H1 (cell line): ENCODE results near the gene CD14. TPM values are rescaled to one million over a fixed set of nuclear protein-coding genes. Genes with fewer than 3 reads are reported as not detected.

Experiments
- CTCF ChIA-PET: fragments of 300-600 bp; sonication (Branson Sonifier 250); formaldehyde crosslinking; loops from one replicate; lab custom pipeline; 2021; ENCODE audit not compliant: partially characterized antibody; lab: Charles Lee
- POLR2A ChIA-PET: fragments of 300-600 bp; sonication (Branson Sonifier 250); formaldehyde crosslinking; loops from one replicate; lab custom pipeline; 2021; ENCODE audit warnings: inconsistent platforms; ENCODE audit not compliant: partially characterized antibody; lab: Charles Lee
- DNase-seq, 2 experiments: peaks; one replicate each; pipeline versions ENCODE4 v3.0.0 to v3.0.0-alpha.2; 2010 to 2022; ENCODE audit warnings: low spot score in 2 of 2, low read depth in 1 of 2, mixed read lengths in 1 of 2
- FAIRE-seq: peaks from 2 replicates; lab custom pipeline; 2011; peaks lifted over from hg19 to GRCh38; lab: Jason Lieb, UNC
- H2AFZ ChIP-seq: 2 replicates; pipeline ENCODE4 v1.8.1; 2012; ENCODE audit warnings: low read length, inconsistent platforms
- H2AK5ac ChIP-seq: 2 replicates; pipeline ENCODE4 v1.6.1; 2013; ENCODE audit warnings: low read depth, low read length
- H2BK120ac ChIP-seq: replicated peaks from 2 replicates; pipeline ENCODE3; 2013; ENCODE audit warnings: low read depth, low read length, inconsistent platforms
- H2BK12ac ChIP-seq: 2 replicates; pipeline ENCODE4 v1.6.1; 2013; ENCODE audit warnings: low read depth, low read length
- H2BK15ac ChIP-seq: 2 replicates; pipeline ENCODE4 v1.6.1; 2013; ENCODE audit warnings: low read length
- H2BK20ac ChIP-seq: 2 replicates; pipeline ENCODE4 v1.6.1; 2013; ENCODE audit warnings: low read length
- H2BK5ac ChIP-seq: 2 replicates; pipeline ENCODE4 v1.6.1; 2013; ENCODE audit warnings: low read depth, low read length
- H3K14ac ChIP-seq: 2 replicates; pipeline ENCODE4 v1.6.1; 2013; ENCODE audit warnings: inconsistent platforms; ENCODE audit not compliant: insufficient read length
- H3K18ac ChIP-seq: 2 replicates; pipeline ENCODE4 v1.6.1; 2013; ENCODE audit warnings: low read length; ENCODE audit errors: extremely low read depth
- H3K23ac ChIP-seq: 2 replicates; pipeline ENCODE4 v1.6.1; 2013; ENCODE audit warnings: inconsistent platforms; ENCODE audit not compliant: insufficient read length
- H3K23me2 ChIP-seq: 2 replicates; pipeline ENCODE4 v1.6.1; 2013; ENCODE audit warnings: low read depth, low read length
- H3K27ac ChIP-seq: 2 replicates; pipeline ENCODE4 v1.6.1; 2011; ENCODE audit warnings: low read depth, low read length, inconsistent platforms
- H3K27me3 ChIP-seq, 4 experiments: replicated peaks in 1 of 4; 1 replicate in 1 of 4; 2 replicates in 3 of 4; pipeline versions ENCODE4 v1.6.1 to v1.8.1; 2011 to 2013; ENCODE audit warnings: low read length in 3 of 4, mild to moderate bottlenecking in 3 of 4, inconsistent platforms in 2 of 4, mixed read lengths in 2 of 4, moderate library complexity in 1 of 4; ENCODE audit not compliant: control insufficient read depth in 3 of 4, insufficient read depth in 3 of 4; ENCODE audit errors: extremely low read depth in 1 of 4
- H3K36me3 ChIP-seq, 4 experiments: 2 replicates each; pipeline versions ENCODE4 v1.6.1 to v1.8.1; 2011 to 2013; ENCODE audit warnings: mild to moderate bottlenecking in 4 of 4, low read length in 3 of 4, moderate library complexity in 2 of 4, control low read depth in 1 of 4, inconsistent platforms in 1 of 4; ENCODE audit not compliant: insufficient read depth in 4 of 4, control insufficient read depth in 2 of 4
- H3K4ac ChIP-seq: replicated peaks from 2 replicates; pipeline ENCODE3; 2013; ENCODE audit warnings: low read length, low read depth, mixed read lengths, inconsistent platforms; ENCODE audit not compliant: insufficient read length
- H3K4me1 ChIP-seq, 4 experiments: replicated peaks in 1 of 4; 1 replicate in 1 of 4; 2 replicates in 3 of 4; pipeline versions ENCODE4 v1.6.1 to v1.8.1; 2011 to 2013; ENCODE audit warnings: low read length in 3 of 4, inconsistent platforms in 2 of 4, mixed read lengths in 1 of 4; ENCODE audit not compliant: insufficient read depth in 4 of 4, control insufficient read depth in 3 of 4
- H3K4me2 ChIP-seq, 2 experiments: 2 replicates each; pipeline versions ENCODE4 v1.6.1 to v1.8.1; 2011 to 2013; ENCODE audit warnings: low read depth in 2 of 2, low read length in 2 of 2, control low read depth in 1 of 2, inconsistent platforms in 1 of 2, mild to moderate bottlenecking in 1 of 2; ENCODE audit not compliant: insufficient read depth in 1 of 2
- H3K4me3 ChIP-seq, 4 experiments: fragments of 200-600, 300-600 bp in 1 of 4; sonication (generic), shearing (Covaris generic), sonication (Bioruptor Twin) in 1 of 4; 2 replicates each; pipeline versions ENCODE4 v1.5.1 to v1.8.1; 2011 to 2016; ENCODE audit warnings: low read length in 4 of 4, low read depth in 3 of 4, control low read depth in 2 of 4, inconsistent platforms in 2 of 4, mild to moderate bottlenecking in 2 of 4, mixed read lengths in 1 of 4, moderate library complexity in 1 of 4; ENCODE audit not compliant: insufficient read depth in 2 of 4; ENCODE audit errors: extremely low read depth in 1 of 4
- H3K56ac ChIP-seq: replicated peaks from 2 replicates; pipeline ENCODE3; 2013; ENCODE audit warnings: low read depth, mild to moderate bottlenecking, mixed read lengths, low read length, inconsistent platforms; ENCODE audit not compliant: insufficient read length
- H3K79me1 ChIP-seq: 2 replicates; pipeline ENCODE4 v1.6.1; 2013; ENCODE audit warnings: low read depth, low read length, control low read depth
- H3K79me2 ChIP-seq, 2 experiments: 2 replicates each; pipeline versions ENCODE4 v1.6.1 to v1.8.1; 2012 to 2013; ENCODE audit warnings: low read length in 2 of 2, mild to moderate bottlenecking in 2 of 2, inconsistent platforms in 1 of 2; ENCODE audit not compliant: insufficient read depth in 2 of 2, control insufficient read depth in 1 of 2
- H3K9ac ChIP-seq, 4 experiments: replicated peaks in 1 of 4; 1 replicate in 1 of 4; 2 replicates in 3 of 4; pipeline versions ENCODE4 v1.6.1 to v1.8.1; 2011 to 2013; ENCODE audit warnings: low read depth in 3 of 4, low read length in 3 of 4, control low read depth in 2 of 4, mild to moderate bottlenecking in 2 of 4, moderate library complexity in 2 of 4, inconsistent platforms in 1 of 4; ENCODE audit errors: extremely low read depth in 1 of 4
- H3K9me3 ChIP-seq, 2 experiments: 2 replicates each; pipeline versions ENCODE4 v1.6.1 to v1.8.1; 2012 to 2013; ENCODE audit warnings: mild to moderate bottlenecking in 2 of 2, moderate library complexity in 2 of 2, control low read depth in 1 of 2, inconsistent platforms in 1 of 2, low read depth in 1 of 2, low read length in 1 of 2, mixed read lengths in 1 of 2; ENCODE audit not compliant: insufficient read depth in 2 of 2
- H4K20me1 ChIP-seq, 2 experiments: replicated peaks in 1 of 2; 2 replicates each; pipeline versions ENCODE3 to v1.8.1; 2011 to 2013; ENCODE audit warnings: inconsistent platforms in 2 of 2, low read length in 2 of 2, mild to moderate bottlenecking in 1 of 2; ENCODE audit not compliant: insufficient read depth in 2 of 2, control insufficient read depth in 1 of 2
- H4K5ac ChIP-seq: 2 replicates; pipeline ENCODE4 v1.6.1; 2013; ENCODE audit warnings: low read length, low read depth, mixed read lengths, inconsistent platforms; ENCODE audit not compliant: insufficient read length
- H4K8ac ChIP-seq: 2 replicates; pipeline ENCODE4 v1.8.0; 2013; ENCODE audit warnings: mild to moderate bottlenecking, moderate library complexity, low read length, inconsistent platforms; ENCODE audit not compliant: insufficient read depth; ENCODE audit errors: extremely low read depth
- H4K91ac ChIP-seq: replicated peaks from 2 replicates; pipeline ENCODE3; 2013; ENCODE audit warnings: low read length, mixed read lengths, inconsistent platforms; ENCODE audit not compliant: insufficient read length
- BRCA1 ChIP-seq: IDR thresholded peaks from 2 replicates; pipeline ENCODE4 v1.6.1; 2012; ENCODE audit warnings: low read depth, low read length, improper control_type of control experiment
- CREB1 ChIP-seq: IDR thresholded peaks from 2 replicates; pipeline ENCODE4 v1.6.1; 2012; ENCODE audit warnings: inconsistent platforms
- TEAD4 ChIP-seq: IDR thresholded peaks from 2 replicates; pipeline ENCODE4 v1.6.1; 2012; ENCODE audit warnings: low read depth, low read length, inconsistent platforms, mixed read lengths
- WGBS, 2 experiments: shearing (Covaris generic) in 1 of 2; methylation state at CpG; one replicate each; pipeline versions ENCODE4 v1.1.6 to v1.1.7; 2013 to 2015; ENCODE audit warnings: low lambda C conversion rate in 2 of 2, mixed read lengths in 2 of 2, inconsistent platforms in 1 of 2, low coverage in 1 of 2, missing lambda C conversion rate in 1 of 2; ENCODE audit not compliant: insufficient replicate concordance in 2 of 2, insufficient coverage in 1 of 2, insufficient read length in 1 of 2; ENCODE audit errors: extremely low coverage in 1 of 2, missing lambda C conversion rate in 1 of 2; 5-methylcytosine and 5-hydroxymethylcytosine counted together
- polyA plus RNA-seq, 7 experiments: library from polyadenylated mRNA; depleted of rRNA in 3 of 7; stranded (reverse) in 5 of 7; unstranded in 2 of 7; fragments of >200 nt in 5 of 7; fragments of 200-250 nt in 2 of 7; gene quantifications; 1 replicate in 5 of 7; 2 replicates in 1 of 7; 4 replicates in 1 of 7; pipeline versions ENCODE4 v1.2.1 to v1.2.3, GENCODE V29; 2011 to 2013; ENCODE audit warnings: missing spikeins in 2 of 7, mixed read lengths in 2 of 7
- total RNA-seq: library from RNA; stranded (reverse); fragmentation: NEBNext Ultra II Directional; extraction: Animal tissue kit (Norgen Biotek cat#: 25700); gene quantifications from 2 replicates; pipeline ENCODE4 v1.2.1, GENCODE V29; 2021
- TF ChIP-seq, protein P1 (sequence below): IDR thresholded peaks from 2 replicates; pipeline ENCODE4 v1.6.1; 2012; ENCODE audit warnings: inconsistent platforms

CD14 gene
- total and polyA plus RNA-seq, 2 of the 8 experiments (the other 6 are each of a cell fraction or from before 2014, with no cell fraction given): 0.15 TPM; not detected in 1

DNA sequence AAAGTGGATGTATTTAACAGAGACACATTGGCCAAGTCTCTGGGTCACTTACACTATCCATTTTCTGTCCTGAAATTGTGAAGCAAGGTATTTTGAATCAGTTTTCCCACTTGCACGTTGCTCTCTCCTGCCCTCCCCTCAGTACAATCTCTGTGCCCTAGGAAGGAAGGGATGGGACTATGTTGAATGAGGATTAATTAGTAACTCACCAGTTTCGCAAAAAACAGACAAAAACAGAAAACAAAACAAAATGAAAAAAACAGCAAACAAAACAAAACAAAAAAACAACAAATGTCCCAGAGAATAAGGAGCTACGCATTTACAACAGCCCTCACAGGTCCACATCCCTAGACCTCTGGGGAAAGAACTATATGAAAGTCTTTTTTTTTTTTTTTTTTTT, 1.1 kb upstream of the CD14 start:
- no peak overlapping the region for H4K8ac ChIP-seq
- H3K4me3 ChIP-seq: no peak overlapping the region
- no peak overlapping the region for H3K18ac ChIP-seq
- H3K23me2 ChIP-seq: no peaks in the 10 kb centered on the region
- H3K9ac ChIP-seq: no peak overlapping the region
- POLR2A ChIA-PET: interaction anchor here (1.2 to 2.2 kb wide), 3 partner anchors 13 to 86 kb away, joined by 5 to 17 read pairs (median 12); partner anchors contain the start of genes EIF4EBP3, IK, NDUFA2 and SRA1
- no peak for DNase-seq
- FAIRE-seq: no peak
- H2BK5ac ChIP-seq: no peak overlapping the region
- H3K27me3 ChIP-seq: no peaks in the 10 kb centered on the region
- no peak overlapping the region for H4K91ac ChIP-seq
- no peaks in the 10 kb centered on the region for H3K36me3 ChIP-seq
- H4K5ac ChIP-seq: no peak overlapping the region
- H3K56ac ChIP-seq: no peak overlapping the region
- H2BK12ac ChIP-seq: no peak overlapping the region
- TF ChIP-seq BRCA1 (no peak), CREB1 (no peak), TEAD4 (no peak)
- TF ChIP-seq, protein P1, sequence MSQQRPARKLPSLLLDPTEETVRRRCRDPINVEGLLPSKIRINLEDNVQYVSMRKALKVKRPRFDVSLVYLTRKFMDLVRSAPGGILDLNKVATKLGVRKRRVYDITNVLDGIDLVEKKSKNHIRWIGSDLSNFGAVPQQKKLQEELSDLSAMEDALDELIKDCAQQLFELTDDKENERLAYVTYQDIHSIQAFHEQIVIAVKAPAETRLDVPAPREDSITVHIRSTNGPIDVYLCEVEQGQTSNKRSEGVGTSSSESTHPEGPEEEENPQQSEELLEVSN: no peak
- H3K4me2 ChIP-seq: no peak overlapping the region
- H3K4ac ChIP-seq: no peak overlapping the region
- CTCF ChIA-PET: interaction anchor here (0.6 to 3.1 kb wide), 12 partner anchors 9 to 261 kb away, joined by 3 to 12 read pairs (median 6); partner anchors contain the start of gene EIF4EBP3
- no peak overlapping the region for H2AFZ ChIP-seq
- no peak overlapping the region for H2BK20ac ChIP-seq
- H2AK5ac ChIP-seq: no peak overlapping the region
- H3K27ac ChIP-seq: no peak overlapping the region
- no peak overlapping the region for H2BK15ac ChIP-seq
- peaks cover 0 to 4% (median 3%) of the 10 kb centered on the region in 4 experiments; a peak in 2 of 7 replicates for H3K4me1 ChIP-seq
- H3K23ac ChIP-seq: no peak overlapping the region
- no peak overlapping the region for H3K14ac ChIP-seq
- H2BK120ac ChIP-seq: no peak overlapping the region
- H4K20me1 ChIP-seq: no peaks in the 10 kb centered on the region
- no peaks in the 10 kb centered on the region for H3K79me2 ChIP-seq
- H3K9me3 ChIP-seq: peaks cover 9 to 16% of the 10 kb centered on the region in 2 experiments; a peak in 3 of 4 replicates
- 77% methylated on average over 3 of the region's 3 CpGs; no CpG with 5 or more reads in 1 of the 2 experiments for WGBS, 2 experiments
- no peaks in the 10 kb centered on the region for H3K79me1 ChIP-seq
